ENCODE data around the gene RRBP1. TPM values are rescaled to one million over a fixed set of nuclear protein-coding genes. Genes with fewer than 3 reads are reported as not detected.

RRBP1 gene
- total and polyA plus RNA-seq, 2 of the 4 experiments (the other 2 are of a cell fraction) = 90.2 to 136 TPM

DNA sequence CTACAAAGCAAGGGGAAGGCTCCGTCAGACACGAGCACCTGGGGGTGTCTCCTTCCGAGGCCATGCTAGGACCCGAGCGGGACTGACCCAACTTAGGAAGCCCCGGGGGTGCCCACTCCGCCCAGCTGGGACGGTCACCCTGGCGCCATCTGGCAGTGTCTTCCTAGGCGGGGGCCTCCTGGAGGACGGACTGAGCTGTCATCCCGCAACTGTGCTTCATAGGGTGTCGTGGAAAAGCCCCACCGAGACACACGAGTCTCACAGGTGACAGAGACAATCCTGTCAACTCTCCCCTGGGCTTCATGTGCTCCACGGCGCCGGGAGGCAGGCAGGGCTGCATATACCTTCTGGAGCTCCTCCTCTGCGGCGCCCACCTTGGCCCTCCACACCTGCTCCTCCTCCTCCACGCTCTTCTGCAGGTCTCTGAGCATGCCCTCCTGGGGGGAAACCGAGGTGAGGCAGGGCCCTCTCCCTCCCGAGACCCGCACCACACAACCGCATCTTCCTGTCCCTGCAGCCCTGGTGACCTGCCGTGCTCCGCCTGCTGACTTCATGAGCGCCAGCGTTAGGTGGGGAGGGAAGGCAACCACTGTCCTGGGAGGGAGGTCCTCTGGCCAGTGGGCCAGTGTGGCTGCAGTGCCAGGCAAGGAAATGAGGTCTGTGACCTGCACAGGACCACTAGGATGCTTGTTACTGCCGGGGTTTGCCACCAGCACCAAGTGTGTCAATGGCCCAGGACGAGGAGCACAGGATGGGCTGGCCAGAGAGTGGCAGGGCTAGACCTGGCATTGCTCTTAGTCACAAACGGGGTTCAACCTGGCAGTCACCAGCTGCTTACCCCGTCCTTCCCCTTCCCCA lies 61.4 kb downstream of the RRBP1 start:
- BruUV-seq (replicated peaks) = no TSS peak
- Histone ChIP-seq H2BK5ac (ENCODE audit: low read depth, low read length, poor library complexity, severe bottlenecking) (no peak overlapping the region), H3K23ac (ENCODE audit: low read depth, low read length) (no peak overlapping the region), H3K4me3 (ENCODE audit: insufficient read depth, low read depth, low read length) (no peak overlapping the region), H3K14ac (replicated peaks; ENCODE audit: low read depth, low read length) (no peak overlapping the region), H3K18ac (ENCODE audit: low read depth, low read length) (no peak overlapping the region), H3K79me1 (ENCODE audit: low read depth in 1 of 2, low read length in 2 of 2) (peaks cover 20 to 65% of the 10 kb centered on the region in 2 experiments), H4K20me1 (ENCODE audit: insufficient read depth, low read length) (peaks cover 66% of the 10 kb centered on the region), H3K27me3 (ENCODE audit: control insufficient read depth, insufficient read depth, low read length) (no peaks in the 10 kb centered on the region), H3K56ac (ENCODE audit: extremely low read depth, insufficient read depth, low read length) (no peak overlapping the region), H2BK15ac (ENCODE audit: low read depth, low read length) (no peak overlapping the region), H3K4me2 (ENCODE audit: low read depth, low read length) (no peak overlapping the region), H2AK9ac (replicated peaks; ENCODE audit: low read depth, low read length, poor library complexity) (peak overlapping the region; percentile 3), H4K5ac (ENCODE audit: low read depth, low read length) (no peak overlapping the region), H4K8ac (ENCODE audit: low read depth in 2 of 2, low read length in 2 of 2) (no peak overlapping the region), H2AK5ac (ENCODE audit: low read depth, low read length) (no peak overlapping the region), H3K36me3 (ENCODE audit: control insufficient read depth, insufficient read depth, low read length) (peaks cover 96% of the 10 kb centered on the region), H3K27ac (ENCODE audit: insufficient read depth, low read length) (no peak overlapping the region), H3K9me3 (ENCODE audit: control insufficient read depth, insufficient read depth, low read length) (no peaks in the 10 kb centered on the region), H4K91ac (ENCODE audit: insufficient read depth, low read depth, low read length) (no peak overlapping the region), H3K9me1 (ENCODE audit: insufficient read depth, low read length) (no peaks in the 10 kb centered on the region), H2BK20ac (ENCODE audit: low read depth, low read length) (no peak overlapping the region), H3K9ac (ENCODE audit: low read depth, low read length) (no peak overlapping the region), H3K4ac (ENCODE audit: low read depth, low read length) (no peak overlapping the region), H2AFZ (replicated peaks; ENCODE audit: low read length, poor library complexity) (no peak overlapping the region), H2BK120ac (ENCODE audit: low read depth, low read length) (no peak overlapping the region), H3K4me1 (ENCODE audit: control insufficient read depth, insufficient read depth, low read length) (no peaks in the 10 kb centered on the region)
- ChIA-PET CTCF (no interaction called here), POLR2A (ENCODE audit: unreplicated experiment) (no interaction called here)
- DNase-seq (no peak), ATAC-seq (ENCODE audit: low read depth) (no peak)
- WGBS, 2 experiments (ENCODE audit: extremely low coverage in 2 of 2, insufficient read length in 1 of 2) = 92% methylated on average over 17 of the region's 33 CpGs; no CpG with 5 or more reads in 1 of the 2 experiments
- intact Hi-C loops (cut with micrococcal nuclease) (no loop called here), dilution Hi-C loops (cut with HindIII; ENCODE audit: low sequenced_read_pairs, unreplicated experiment) (no loop called here), in situ Hi-C loops (cut with MboI; ENCODE audit: low sequenced_read_pairs) (no loop called here)
- TF ChIP-seq, protein P1, sequence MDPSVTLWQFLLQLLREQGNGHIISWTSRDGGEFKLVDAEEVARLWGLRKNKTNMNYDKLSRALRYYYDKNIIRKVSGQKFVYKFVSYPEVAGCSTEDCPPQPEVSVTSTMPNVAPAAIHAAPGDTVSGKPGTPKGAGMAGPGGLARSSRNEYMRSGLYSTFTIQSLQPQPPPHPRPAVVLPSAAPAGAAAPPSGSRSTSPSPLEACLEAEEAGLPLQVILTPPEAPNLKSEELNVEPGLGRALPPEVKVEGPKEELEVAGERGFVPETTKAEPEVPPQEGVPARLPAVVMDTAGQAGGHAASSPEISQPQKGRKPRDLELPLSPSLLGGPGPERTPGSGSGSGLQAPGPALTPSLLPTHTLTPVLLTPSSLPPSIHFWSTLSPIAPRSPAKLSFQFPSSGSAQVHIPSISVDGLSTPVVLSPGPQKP (IDR thresholded peaks at IDR 0.05; ENCODE audit: borderline replicate concordance, low read depth, low read length) = no peak
- TF ChIP-seq RAD21 (IDR thresholded peaks at IDR 0.05; ENCODE audit: low read length) = no peak
- TF ChIP-seq NFE2L2 (IDR thresholded peaks at IDR 0.05; ENCODE audit: low read depth, low read length) = no peak
- no peak for TF ChIP-seq FOS (IDR thresholded peaks at IDR 0.05; ENCODE audit: low read depth, low read length)
- no peak for TF ChIP-seq CEBPB (IDR thresholded peaks at IDR 0.05; ENCODE audit: low read depth, low read length)
- no peak for TF ChIP-seq MAZ (IDR thresholded peaks at IDR 0.05; ENCODE audit: borderline replicate concordance, low read depth, low read length)
- no peak for TF ChIP-seq BHLHE40 (IDR thresholded peaks at IDR 0.05; ENCODE audit: low read depth, low read length)
- no peak for TF ChIP-seq CHD1 (IDR thresholded peaks at IDR 0.05; ENCODE audit: low read depth, low read length)
- no peak for TF ChIP-seq RFX5 (IDR thresholded peaks at IDR 0.05; ENCODE audit: low read depth, low read length)
